A673 (cell line): ENCODE data around the gene KCTD5. TPM values are rescaled to one million over a fixed set of nuclear protein-coding genes. Genes with fewer than 3 reads are reported as not detected.

Experiments used
- BruUV-seq: library from RNA; stranded (reverse); fragments of 400-500 nt; replicated peaks from 2 replicates; lab custom pipeline; 2021; lab: Mats Ljungman, UMichigan
- CTCF ChIA-PET: fragments of 300-600 bp; sonication (Branson Sonifier 250); formaldehyde crosslinking; loops from one replicate; lab custom pipeline; 2022; ENCODE audit warnings: antibody characterized with exemption; lab: Charles Lee
- POLR2A ChIA-PET: fragments of 300-600 bp; sonication (Branson Sonifier 250); formaldehyde crosslinking; loops from one replicate; lab custom pipeline; 2022; ENCODE audit warnings: antibody characterized with exemption; ENCODE audit not compliant: low non-redundant PET; lab: Charles Lee
- DNase-seq: peaks from one replicate; pipeline ENCODE4 v3.0.0-alpha.2; 2015; ENCODE audit warnings: low spot score
- H3K27ac ChIP-seq: fragments of 200-600 bp; sonication (generic); 2 replicates; pipeline ENCODE4 v1.5.1; 2016; ENCODE audit warnings: mixed run types, low read depth, mild to moderate bottlenecking, mixed read lengths, antibody characterized with exemption, low read length; ENCODE audit not compliant: poor library complexity, severe bottlenecking
- H3K27me3 ChIP-seq: fragments of 200-600 bp; sonication (generic); replicated peaks from 2 replicates; pipeline ENCODE4 v1.6.1; 2017; ENCODE audit warnings: mixed run types, low read depth, mild to moderate bottlenecking, mixed read lengths, antibody characterized with exemption, low read length; ENCODE audit not compliant: insufficient read depth, poor library complexity
- H3K36me3 ChIP-seq: fragments of 200-600 bp; sonication (generic); 2 replicates; pipeline ENCODE4 v1.6.1; 2016; ENCODE audit warnings: mixed run types, mild to moderate bottlenecking, mixed read lengths, antibody characterized with exemption, low read length; ENCODE audit not compliant: insufficient read depth, poor library complexity, severe bottlenecking
- H3K4me1 ChIP-seq: fragments of 200-600 bp; sonication (generic); 2 replicates; pipeline ENCODE4 v1.6.1; 2017; ENCODE audit warnings: mixed run types, mild to moderate bottlenecking, mixed read lengths, antibody characterized with exemption, low read length; ENCODE audit not compliant: insufficient read depth, poor library complexity, severe bottlenecking
- H3K4me3 ChIP-seq: fragments of 200-600 bp; sonication (generic); 2 replicates; pipeline ENCODE4 v1.5.1; 2016; ENCODE audit warnings: low read depth, mixed run types, mild to moderate bottlenecking, mixed read lengths, low read length; ENCODE audit not compliant: poor library complexity, severe bottlenecking
- H3K9me3 ChIP-seq: fragments of 200-600 bp; sonication (generic); 2 replicates; pipeline ENCODE4 v1.6.1; 2016; ENCODE audit warnings: mixed run types, low read depth, mild to moderate bottlenecking, mixed read lengths, antibody characterized with exemption, low read length; ENCODE audit not compliant: poor library complexity, severe bottlenecking
- CTCF ChIP-seq: fragments of 300-800, 200-600 bp; sonication (generic); conservative IDR thresholded peaks from 2 replicates; pipeline ENCODE4 v1.5.1; 2017; ENCODE audit warnings: low read depth, mild to moderate bottlenecking, antibody characterized with exemption, low read length, moderate library complexity, mixed read lengths
- EZH2 ChIP-seq: fragments of 200-600 bp; sonication (generic); IDR thresholded peaks from 2 replicates; pipeline ENCODE4 v1.6.1; 2017; ENCODE audit warnings: borderline replicate concordance, low read depth, mild to moderate bottlenecking, mixed read lengths, antibody characterized with exemption, low read length; ENCODE audit not compliant: poor library complexity, severe bottlenecking
- intact Hi-C: fragments of 100-400 bp; cut with micrococcal nuclease; formaldehyde crosslinking; loops from one replicate; pipeline ENCODE4 v1.10.0; 2022; ENCODE audit not compliant: unreplicated experiment
- total RNA-seq: library from RNA; stranded (reverse); gene quantifications from 2 replicates; pipeline ENCODE4 v1.2.3, GENCODE V29; 2021

Gene KCTD5
- total RNA-seq, 1 experiment from 2014 or later, result 35.6 TPM

- Histone ChIP-seq H3K36me3 (no peaks in the 10 kb centered on the region), H3K27ac (no peak overlapping the region), H3K9me3 (no peaks in the 10 kb centered on the region), H3K27me3 (no peaks in the 10 kb centered on the region), H3K4me3 (no peak overlapping the region), H3K4me1 (no peaks in the 10 kb centered on the region)
- ChIA-PET CTCF (no interaction called here), POLR2A (no interaction called here)
- no peak for TF ChIP-seq CTCF
- TF ChIP-seq EZH2, result no peak
- intact Hi-C loops, result no loop called here
- BruUV-seq, result no TSS peak
- DNase-seq, result no peak
Measured at GRCh38 chr16:2717383-2718263, 35.3 kb downstream of the KCTD5 start.

- CTCF ChIA-PET, result no interaction called here
- BruUV-seq, result no TSS peak
- intact Hi-C loops, result no loop called here
- Histone ChIP-seq H3K4me1 (no peaks in the 10 kb centered on the region), H3K27ac (no peak overlapping the region), H3K9me3 (no peaks in the 10 kb centered on the region), H3K4me3 (no peak overlapping the region), H3K27me3 (no peaks in the 10 kb centered on the region), H3K36me3 (no peaks in the 10 kb centered on the region)
- POLR2A ChIA-PET, result no interaction called here
- no peak for TF ChIP-seq CTCF
- no peak for TF ChIP-seq EZH2
- no peak for DNase-seq
Measured at GRCh38 chr16:2719328-2720063, 37.2 kb downstream of the KCTD5 start.

GRCh38 chr16:2720064-2720457 is 37.7 kb downstream of the KCTD5 start, which contains the start of gene PRSS27:
Gene PRSS27, minus strand, starts transcription at chr16:2720224. Its CDS starts 64 bp downstream, at chr16:2720160.
- CTCF ChIA-PET, result no interaction called here
- intact Hi-C loops, result no loop called here
- H3K9me3 ChIP-seq, result no peaks in the 10 kb centered on the region
- H3K4me3 ChIP-seq, result peak within 1 kb of the TSS; percentile 59
- DNase-seq, result no peak
- POLR2A ChIA-PET, result no interaction called here
- no peaks in the 10 kb centered on the region for H3K27me3 ChIP-seq
- H3K4me1 ChIP-seq, result no peaks in the 10 kb centered on the region
- no TSS peak for BruUV-seq
- TF ChIP-seq CTCF (no peak), EZH2 (no peak)
- no peaks in the 10 kb centered on the region for H3K36me3 ChIP-seq
- peak within 1 kb of the TSS; percentile 68 for H3K27ac ChIP-seq
